Esophagus squamous epithelium (tissue), 5 donors: Measurements from ENCODE around the gene CPLANE2. TPM values are rescaled to one million over a fixed set of nuclear protein-coding genes. Genes with fewer than 3 reads are reported as not detected.

Source experiments
- DNase-seq: peaks from one replicate; lab custom pipeline; 2025; lab: John Stamatoyannopoulos, UW
- H3K27ac ChIP-seq, 4 donors: fragments of 200-600 bp; sonication (generic); one replicate each; pipeline ENCODE4 v1.5.1; 2016 to 2019; ENCODE audit warnings: mild to moderate bottlenecking in 1 of 4
- H3K27me3 ChIP-seq, 4 donors: fragments of 200-600 bp; sonication (generic); 1 replicate in 3 of 4; 2 replicates in 1 of 4; pipeline versions ENCODE4 v1.5.1 to v1.6.0; 2017 to 2021; ENCODE audit warnings: antibody characterized with exemption in 1 of 4
- H3K36me3 ChIP-seq, 3 donors: fragments of 200-600 bp; sonication (generic); one replicate each; pipeline ENCODE4 v1.5.1; 2016 to 2019
- H3K4me1 ChIP-seq, 3 donors: fragments of 200-600 bp; sonication (generic); one replicate each; pipeline ENCODE4 v1.5.1; 2017 to 2019
- H3K4me3 ChIP-seq, 4 donors: fragments of 200-600 bp; sonication (generic); 1 replicate in 3 of 4; 2 replicates in 1 of 4; pipeline ENCODE4 v1.5.1; 2016 to 2019; ENCODE audit warnings: mild to moderate bottlenecking in 2 of 4, moderate library complexity in 1 of 4
- H3K9me3 ChIP-seq, 3 donors: fragments of 200-600 bp; sonication (generic); one replicate each; pipeline ENCODE4 v1.5.1; 2016 to 2019
- CTCF ChIP-seq, 6 experiments: fragments of 450-650 bp in 4 of 6; fragments of 200-600 bp in 2 of 6; sonication (generic) in 2 of 6; IDR thresholded peaks; one replicate each; pipeline ENCODE4 v1.5.1; 2016 to 2019; ENCODE audit warnings: antibody characterized with exemption in 6 of 6, mild to moderate bottlenecking in 4 of 6, moderate library complexity in 4 of 6
- POLR2A ChIP-seq, 4 donors: fragments of 450-650 bp; IDR thresholded peaks; one replicate each; pipeline ENCODE4 v1.6.1; 2017; ENCODE audit warnings: antibody characterized with exemption in 4 of 4, mild to moderate bottlenecking in 4 of 4, moderate library complexity in 3 of 4
- WGBS, 2 donors: methylation state at CpG; one replicate each; pipeline ENCODE4 v1.1.5; 2018; 5-methylcytosine and 5-hydroxymethylcytosine counted together
- intact Hi-C: fragments of 100-400 bp; cut with DNase I; formaldehyde crosslinking; loops from one replicate; pipeline ENCODE4 v1.15.0; 2022
- total RNA-seq, 4 donors: library from RNA; depleted of rRNA; stranded (reverse); fragments of >200 nt; gene quantifications; one replicate each; pipeline ENCODE4 v1.1.0, GENCODE V29; 2016
- donor health status: DM: yes; HTN: yes; CAD: no.

CPLANE2 gene
- total RNA-seq, 4 donors from 2014 or later = 3.6 to 5.6 (median 3.9) TPM

GRCh38 chr1:16191309-16191708 lies 45.7 kb downstream of the CPLANE2 start:
- no peak for DNase-seq
- Histone ChIP-seq H3K4me1 (peaks cover 36 to 61% (median 45%) of the 10 kb centered on the region in 3 donors), H3K36me3 (no peaks in the 10 kb centered on the region), H3K9me3 (no peaks in the 10 kb centered on the region), H3K27ac (peak overlapping the region in 3 of 4 donors; percentile 20 to 91 (median 63)), H3K4me3 (no peak overlapping the region), H3K27me3 (peaks cover 0 to 6% (median 0%) of the 10 kb centered on the region in 4 donors)
- TF ChIP-seq CTCF (IDR thresholded peaks at IDR 0.05) (no peak), POLR2A (IDR thresholded peaks at IDR 0.05) (no peak)
- intact Hi-C loops = loop anchor here (10.0 kb wide), 1 partner anchor 173 kb away; the partner anchor contains the start of gene SZRD1
- 50% methylated on average over 1 of the region's 1 CpG for WGBS, 2 donors

- TF ChIP-seq CTCF (IDR thresholded peaks at IDR 0.05) = no peak
- peaks cover 0 to 6% (median 0%) of the 10 kb centered on the region in 4 donors for H3K27me3 ChIP-seq
- H3K9me3 ChIP-seq = no peaks in the 10 kb centered on the region
- intact Hi-C loops = loop anchor here (10.0 kb wide), 1 partner anchor 175 kb away; the partner anchor contains the start of gene SZRD1
- peak overlapping the region; percentile 75 to 93 (median 86) for H3K27ac ChIP-seq
- DNase-seq = no peak
- H3K4me3 ChIP-seq = no peak overlapping the region
- WGBS, 2 donors = 40 to 43% methylated on average over 7 to 8 of the region's 9 CpGs
- H3K4me1 ChIP-seq = peaks cover 36 to 73% (median 46%) of the 10 kb centered on the region in 3 donors
- H3K36me3 ChIP-seq = no peaks in the 10 kb centered on the region
Observed at GRCh38 chr1:16189921-16190621, 46.9 kb downstream of the CPLANE2 start.

GRCh38 chr1:16189003-16189402 lies 48.0 kb downstream of the CPLANE2 start:
- peaks cover 42 to 84% (median 52%) of the 10 kb centered on the region in 3 donors for H3K4me1 ChIP-seq
- no peaks in the 10 kb centered on the region for H3K36me3 ChIP-seq
- peaks cover 0 to 6% (median 0%) of the 10 kb centered on the region in 4 donors for H3K27me3 ChIP-seq
- TF ChIP-seq POLR2A (IDR thresholded peaks at IDR 0.05) (peak in 1 of 4 donors; percentile 8), CTCF (IDR thresholded peaks at IDR 0.05) (no peak)
- no peak overlapping the region for H3K4me3 ChIP-seq
- intact Hi-C loops = no loop called here
- peak overlapping the region; percentile 75 to 93 (median 86) for H3K27ac ChIP-seq
- no peaks in the 10 kb centered on the region for H3K9me3 ChIP-seq
- WGBS, 2 donors = 9 to 38% methylated on average over 5 to 6 of the region's 6 CpGs
- no peak for DNase-seq

- Histone ChIP-seq H3K4me1 (peaks cover 51 to 95% (median 62%) of the 10 kb centered on the region in 3 donors), H3K36me3 (no peaks in the 10 kb centered on the region), H3K4me3 (no peak overlapping the region), H3K27me3 (peaks cover 0 to 6% (median 0%) of the 10 kb centered on the region in 4 donors), H3K9me3 (no peaks in the 10 kb centered on the region), H3K27ac (peak overlapping the region; percentile 75 to 93 (median 86))
- 5 to 27% methylated on average over 10 to 14 of the region's 15 CpGs for WGBS, 2 donors
- no peak for DNase-seq
- TF ChIP-seq CTCF (IDR thresholded peaks at IDR 0.05) (peak; percentile 96 to 99 (median 98)), POLR2A (IDR thresholded peaks at IDR 0.05) (no peak)
- intact Hi-C loops = loop anchor here (2.0 kb wide), 1 partner anchor 109 kb away; no protein-coding TSS in a partner anchor
Observed at GRCh38 chr1:16187748-16188401, 49.1 kb downstream of the CPLANE2 start.
